HEK293 (cell line): ENCODE results near the gene PIK3C2A.

Source experiments
- ZNF214 ChIP-seq: fragments of 450-650 bp; formaldehyde crosslinking; IDR thresholded peaks from 2 replicates; pipeline ENCODE4 v1.5.1; 2017; ENCODE audit warnings: missing biosample characterization, mild to moderate bottlenecking, missing genetic modification characterization, borderline replicate concordance

Gene PIK3C2A

DNA sequence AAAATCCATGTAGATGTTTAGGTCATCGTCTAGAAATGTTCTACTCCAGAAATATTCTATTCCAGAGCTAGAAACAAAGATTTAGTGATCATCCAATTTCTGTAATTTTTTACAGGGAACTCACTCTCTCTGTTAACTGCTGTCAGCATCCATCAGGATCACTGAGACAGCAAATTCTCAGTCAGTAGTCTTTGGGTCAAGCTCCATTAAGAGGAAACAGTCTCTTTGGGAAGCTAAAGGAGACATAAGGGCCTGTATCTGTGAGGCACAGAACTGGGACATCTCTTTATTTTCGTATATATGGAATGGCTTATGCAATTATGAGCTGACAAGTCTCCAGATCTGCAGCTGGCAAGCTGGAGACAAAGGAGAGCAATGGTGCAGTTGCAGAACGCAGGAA, 48.3 kb downstream of the PIK3C2A start (continued):
- TF ChIP-seq ZNF214 (tag by site-specific recombination), result no peak
